T-helper 17 cell (primary cell): ENCODE measurements around the gene TBC1D14. TPM values are rescaled to one million over a fixed set of nuclear protein-coding genes. Genes with fewer than 3 reads are reported as not detected.

Experiments used
- ATAC-seq: fragments of 150-1000 bp; cut with Tn5 transposase; 2 replicates; pipeline ENCODE4 v1.10.0; 2021; ENCODE audit warnings: mild to moderate bottlenecking, moderate library complexity
- DNase-seq, 3 donors: peaks; one replicate each; pipeline versions ENCODE4 v3.0.0 to v3.0.0-alpha.2; 2020 to 2021
- H3K9me3 ChIP-seq: one replicate; pipeline ENCODE4 v1.7.0; 2013; ENCODE audit warnings: low read length, mild to moderate bottlenecking; ENCODE audit not compliant: control insufficient read depth, poor library complexity, severe bottlenecking
- H3K27ac Mint-ChIP-seq: one replicate; pipeline ENCODE4 v1.8.0; 2022; ENCODE audit warnings: mild to moderate bottlenecking, moderate library complexity, mixed read lengths
- H3K27me3 Mint-ChIP-seq: one replicate; pipeline ENCODE4 v1.8.0; 2022; ENCODE audit warnings: mixed read lengths
- H3K36me3 Mint-ChIP-seq: one replicate; pipeline ENCODE4 v1.8.0; 2022; ENCODE audit warnings: low read depth, mixed read lengths
- H3K4me1 Mint-ChIP-seq: one replicate; pipeline ENCODE4 v1.8.0; 2022; ENCODE audit warnings: mild to moderate bottlenecking, mixed read lengths
- H3K4me3 Mint-ChIP-seq: one replicate; pipeline ENCODE4 v1.8.0; 2022; ENCODE audit warnings: mild to moderate bottlenecking, moderate library complexity, mixed read lengths
- total RNA-seq, 4 donors: library from RNA in 2 of 4; stranded (reverse) in 2 of 4; gene quantifications; one replicate each; pipeline ENCODE4 v1.2.3 and lab custom pipeline; 2022 to 2026

The TBC1D14 gene
- total RNA-seq, 2 donors from 2014 or later, result 49.1 to 55.2 TPM

- no peak for DNase-seq
- Mint-ChIP-seq H3K36me3 (peaks cover 12% of the 10 kb centered on the region), H3K4me3 (no peak overlapping the region), H3K27me3 (no peaks in the 10 kb centered on the region), H3K4me1 (peaks cover 8% of the 10 kb centered on the region), H3K27ac (no peak overlapping the region)
- H3K9me3 ChIP-seq, result no peaks in the 10 kb centered on the region
- ATAC-seq, result no peak
Observed at GRCh38 chr4:7029921-7030320, 120.3 kb downstream of the TBC1D14 start.

DNA sequence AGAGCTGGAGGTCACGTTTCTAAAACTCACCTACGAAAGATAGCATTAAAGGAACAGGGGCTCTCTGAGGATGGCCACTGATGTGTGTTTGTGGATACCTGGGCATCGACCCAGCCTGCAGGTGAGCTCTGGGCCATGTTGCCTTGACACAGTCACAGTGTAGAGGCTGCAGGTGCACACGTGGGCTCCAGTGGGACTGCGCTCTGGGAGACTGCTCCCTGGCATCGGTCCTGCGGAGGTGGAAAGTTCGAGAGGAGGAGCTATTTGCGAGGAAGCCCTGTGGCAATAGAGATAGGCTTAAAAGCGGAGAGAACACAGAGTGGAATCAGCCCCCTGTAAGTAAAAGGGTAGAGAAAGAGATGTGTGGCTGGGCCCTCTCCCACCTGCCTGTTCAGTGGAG, 121.2 kb downstream of the TBC1D14 start:
- Mint-ChIP-seq H3K27me3 (no peaks in the 10 kb centered on the region), H3K4me3 (no peak overlapping the region), H3K27ac (peak overlapping the region; percentile 80), H3K36me3 (peaks cover 12% of the 10 kb centered on the region), H3K4me1 (peaks cover 8% of the 10 kb centered on the region)
- DNase-seq (no peak), ATAC-seq (no peak)
- H3K9me3 ChIP-seq, result no peaks in the 10 kb centered on the region

- H3K9me3 ChIP-seq, result no peaks in the 10 kb centered on the region
- Mint-ChIP-seq H3K36me3 (peaks cover 12% of the 10 kb centered on the region), H3K27me3 (no peaks in the 10 kb centered on the region), H3K4me3 (no peak overlapping the region), H3K27ac (no peak overlapping the region), H3K4me1 (peaks cover 8% of the 10 kb centered on the region)
- DNase-seq (no peak), ATAC-seq (no peak)
Observed at GRCh38 chr4:7031558-7032449, 122.2 kb downstream of the TBC1D14 start.

- ATAC-seq, result no peak
- Mint-ChIP-seq H3K27me3 (no peaks in the 10 kb centered on the region), H3K4me3 (no peak overlapping the region), H3K36me3 (peaks cover 8% of the 10 kb centered on the region), H3K4me1 (peaks cover 7% of the 10 kb centered on the region), H3K27ac (no peak overlapping the region)
- no peak for DNase-seq
- H3K9me3 ChIP-seq, result no peaks in the 10 kb centered on the region
Observed at GRCh38 chr4:7032596-7032995, 123.0 kb downstream of the TBC1D14 start.

DNA sequence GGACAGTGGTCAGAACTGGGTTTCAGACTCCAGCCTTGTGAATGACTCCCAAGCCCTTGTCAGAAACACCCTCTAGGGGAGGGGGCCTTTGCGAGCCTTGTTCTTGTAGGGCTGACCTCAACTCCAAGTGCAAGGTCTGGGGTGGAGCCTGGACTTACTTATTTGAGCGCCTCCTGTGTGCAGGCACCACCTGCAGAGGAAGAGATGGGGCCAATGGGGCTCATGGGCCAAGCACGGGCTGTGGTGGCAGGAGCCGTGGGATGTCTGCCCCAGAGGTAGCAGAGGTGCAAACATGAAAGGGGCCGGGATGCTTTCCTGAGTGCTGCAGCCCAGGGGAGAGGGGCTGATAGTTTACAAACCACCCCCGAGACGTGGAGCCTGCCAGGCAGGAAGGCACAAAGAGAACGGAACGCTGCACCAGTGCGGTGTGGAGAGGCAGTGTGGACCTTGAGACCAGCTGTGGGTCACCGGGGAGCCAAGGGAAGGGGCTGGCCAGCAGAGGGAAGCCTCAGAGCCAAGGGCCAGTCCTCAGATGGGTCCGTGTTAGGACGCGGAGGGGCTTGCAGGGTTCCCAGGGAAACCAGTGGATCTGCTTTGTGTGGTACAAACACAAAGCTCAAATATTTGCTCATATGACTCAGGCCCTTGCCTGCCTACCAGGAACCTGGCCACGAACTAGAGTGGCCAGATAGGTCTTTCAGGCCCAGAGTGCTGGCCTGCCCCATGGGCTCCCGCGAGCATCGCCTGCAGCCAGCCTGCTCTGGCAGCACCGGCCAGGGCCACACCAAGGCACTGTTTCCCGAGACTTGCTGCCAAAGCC, 124.8 kb downstream of the TBC1D14 start:
- Mint-ChIP-seq H3K27me3 (no peaks in the 10 kb centered on the region), H3K36me3 (peaks cover 4% of the 10 kb centered on the region), H3K4me3 (no peak overlapping the region), H3K27ac (no peak overlapping the region), H3K4me1 (peaks cover 2% of the 10 kb centered on the region)
- DNase-seq (no peak), ATAC-seq (no peak)
- H3K9me3 ChIP-seq, result no peaks in the 10 kb centered on the region

GRCh38 chr4:7037425-7037824, 127.8 kb downstream of the TBC1D14 start:
- ATAC-seq (peak; percentile 75), DNase-seq (no peak)
- no peaks in the 10 kb centered on the region for H3K27me3 Mint-ChIP-seq
- H3K4me1 Mint-ChIP-seq, result peaks cover 10% of the 10 kb centered on the region
- no peaks in the 10 kb centered on the region for H3K36me3 Mint-ChIP-seq
- H3K4me3 Mint-ChIP-seq, result no peak overlapping the region
- H3K9me3 ChIP-seq, result no peaks in the 10 kb centered on the region
- H3K27ac Mint-ChIP-seq, result no peak overlapping the region

GRCh38 chr4:7040765-7041164, 131.1 kb downstream of the TBC1D14 start:
- Mint-ChIP-seq H3K4me1 (peaks cover 25% of the 10 kb centered on the region), H3K27ac (no peak overlapping the region), H3K36me3 (no peaks in the 10 kb centered on the region), H3K27me3 (no peaks in the 10 kb centered on the region), H3K4me3 (no peak overlapping the region)
- ATAC-seq (no peak), DNase-seq (no peak)
- no peaks in the 10 kb centered on the region for H3K9me3 ChIP-seq

- DNase-seq, result no peak
- H3K4me3 Mint-ChIP-seq, result peak overlapping the region; percentile 59
- H3K9me3 ChIP-seq, result no peaks in the 10 kb centered on the region
- H3K36me3 Mint-ChIP-seq, result no peaks in the 10 kb centered on the region
- no peaks in the 10 kb centered on the region for H3K27me3 Mint-ChIP-seq
- H3K4me1 Mint-ChIP-seq, result peaks cover 29% of the 10 kb centered on the region
- ATAC-seq, result no peak
- peak overlapping the region; percentile 80 for H3K27ac Mint-ChIP-seq
Observed at GRCh38 chr4:7041246-7041645, 131.6 kb downstream of the TBC1D14 start.

DNA sequence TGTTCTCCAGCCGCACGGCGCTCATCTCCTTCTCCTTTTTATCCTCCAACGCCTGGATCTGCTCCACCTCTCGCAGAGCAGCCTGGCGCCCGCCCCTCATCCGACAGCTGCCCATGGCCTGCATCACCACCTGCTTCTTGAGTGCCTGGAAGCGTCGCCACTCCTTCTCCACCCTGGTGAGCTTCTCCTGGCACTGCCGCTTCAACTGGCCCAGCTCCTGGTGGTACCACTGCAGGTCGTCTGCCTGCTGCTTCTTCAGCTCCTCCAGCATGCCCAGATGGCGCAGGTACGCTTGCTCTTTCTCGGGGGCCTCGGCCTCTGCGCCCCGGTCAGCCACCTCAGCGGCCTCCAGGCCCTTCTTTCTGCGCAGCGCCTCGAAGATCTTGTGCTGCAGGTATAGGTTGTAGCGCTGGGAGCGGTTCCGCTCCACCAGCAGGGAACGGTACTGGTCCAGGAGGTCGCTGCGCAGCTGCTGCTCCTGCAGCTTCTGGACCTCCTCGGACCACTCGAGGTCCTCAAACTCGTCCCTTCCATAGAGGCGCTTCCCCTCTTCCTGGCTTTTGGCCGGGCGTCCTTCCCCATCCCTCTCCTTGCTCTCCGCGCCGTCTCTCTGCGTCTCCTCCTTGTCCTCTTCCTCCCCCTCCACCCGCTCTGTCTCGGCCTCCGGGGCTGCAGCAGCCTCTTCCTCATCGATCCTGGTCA, 132.3 kb downstream of the TBC1D14 start:
- Mint-ChIP-seq H3K27me3 (no peaks in the 10 kb centered on the region), H3K4me1 (peaks cover 35% of the 10 kb centered on the region), H3K36me3 (no peaks in the 10 kb centered on the region), H3K27ac (peak overlapping the region; percentile 80), H3K4me3 (peak overlapping the region; percentile 94)
- no peaks in the 10 kb centered on the region for H3K9me3 ChIP-seq
- DNase-seq, result no peak
- ATAC-seq, result no peak

DNA sequence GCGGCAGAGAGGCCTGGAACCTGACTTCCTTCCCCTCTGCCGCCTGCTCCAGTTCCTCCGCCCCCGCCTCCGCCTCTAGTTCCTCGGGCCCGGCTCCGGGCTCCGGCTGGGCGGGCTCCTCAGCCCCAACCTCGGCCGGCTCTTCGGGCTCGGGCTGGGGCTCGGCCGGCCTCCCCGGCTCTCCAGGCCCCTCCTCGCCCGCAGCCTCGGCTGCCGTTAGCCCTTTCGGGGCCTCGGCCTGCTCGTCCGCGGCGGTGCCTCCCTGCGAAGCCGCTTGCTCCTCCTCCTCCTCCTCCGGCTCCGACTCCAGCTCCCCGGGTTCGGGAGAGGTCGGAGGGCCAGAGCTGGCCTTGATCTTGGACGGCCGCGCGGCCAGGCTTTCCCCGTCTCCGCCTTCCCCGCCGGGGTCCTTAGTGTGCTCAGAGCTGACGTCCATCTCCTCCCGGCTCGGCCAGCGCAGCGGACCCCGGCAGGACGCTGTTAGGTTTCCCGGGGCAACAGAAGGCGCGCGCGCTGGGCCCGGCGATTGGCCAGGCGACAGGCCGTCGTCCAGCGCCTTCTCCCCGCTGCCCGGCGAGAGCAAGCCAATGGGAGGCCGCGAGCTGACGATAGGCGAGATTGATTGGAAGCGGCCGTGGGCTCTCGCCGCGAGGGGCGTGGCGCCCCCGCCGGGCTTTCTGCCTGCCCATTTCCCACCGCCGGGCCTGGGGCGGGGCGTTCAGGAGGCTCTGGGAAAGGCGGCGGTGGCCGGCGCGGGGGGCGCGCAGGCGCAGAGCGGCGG, 133.1 kb downstream of the TBC1D14 start:
- Mint-ChIP-seq H3K27ac (peak overlapping the region; percentile 80), H3K4me3 (peak overlapping the region; percentile 94), H3K4me1 (peaks cover 41% of the 10 kb centered on the region), H3K27me3 (no peaks in the 10 kb centered on the region), H3K36me3 (no peaks in the 10 kb centered on the region)
- DNase-seq (peak; percentile 82 to 92 (median 91)), ATAC-seq (peak; percentile 82)
- H3K9me3 ChIP-seq, result no peaks in the 10 kb centered on the region

DNA sequence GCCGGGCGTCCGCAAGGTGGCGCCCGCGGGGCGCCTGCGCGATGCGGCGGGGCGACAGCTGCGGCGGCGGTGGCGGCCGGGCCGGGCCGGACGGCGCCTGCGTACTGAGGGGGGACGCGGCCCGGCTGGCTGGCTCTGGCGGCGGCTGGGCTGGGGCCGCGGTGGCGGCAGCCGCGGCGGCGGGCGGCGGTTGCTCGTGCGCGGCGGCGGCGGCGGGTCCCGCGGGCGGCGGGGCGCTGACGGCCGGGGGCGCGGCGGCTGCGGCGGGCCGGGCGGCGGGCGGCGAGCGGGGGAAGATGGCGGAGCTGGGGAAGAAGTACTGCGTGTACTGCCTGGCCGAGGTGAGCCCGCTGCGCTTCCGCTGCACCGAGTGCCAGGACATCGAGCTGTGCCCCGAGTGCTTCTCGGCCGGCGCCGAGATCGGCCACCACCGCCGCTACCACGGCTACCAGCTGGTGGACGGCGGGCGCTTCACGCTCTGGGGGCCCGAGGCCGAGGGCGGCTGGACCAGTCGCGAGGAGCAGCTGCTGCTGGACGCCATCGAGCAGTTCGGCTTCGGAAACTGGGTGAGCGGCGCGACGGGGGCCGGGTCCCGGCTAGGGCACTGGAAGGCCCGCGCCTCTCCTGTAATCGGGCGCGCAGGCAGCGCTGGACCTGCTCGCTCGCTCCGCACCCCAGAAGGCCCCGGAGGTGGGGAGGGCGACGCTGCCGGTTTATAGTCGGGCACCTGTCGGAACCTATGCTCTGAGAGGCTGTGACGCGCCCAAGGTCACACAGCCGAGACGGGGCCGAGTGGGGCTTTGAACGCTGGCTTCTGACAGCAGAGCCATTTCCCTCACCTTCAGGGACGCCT, 133.9 kb downstream of the TBC1D14 start, which contains the start of gene TADA2B:
TADA2B (plus strand) TSS at position 89 of the 853 bp plus-strand sequence; CDS start at position 297, 208 bp downstream.
- H3K27me3 Mint-ChIP-seq, result no peaks in the 10 kb centered on the region
- H3K27ac Mint-ChIP-seq, result peak within 1 kb of the TSS; percentile 89
- peak; percentile 66 for ATAC-seq
- no peaks in the 10 kb centered on the region for H3K9me3 ChIP-seq
- peak within 1 kb of the TSS; percentile 94 for H3K4me3 Mint-ChIP-seq
- H3K36me3 Mint-ChIP-seq, result no peaks in the 10 kb centered on the region
- peaks cover 41% of the 10 kb centered on the region for H3K4me1 Mint-ChIP-seq
- peak; percentile 40 to 41 (median 40) for DNase-seq
